GM12878 (cell line): Measurements from ENCODE around the gene OR2B6. TPM values are rescaled to one million over a fixed set of nuclear protein-coding genes. Genes with fewer than 3 reads are reported as not detected.

Experiments used
- ATAC-seq: fragments of 200-7000 bp; cut with Tn5 transposase; 3 replicates; pipeline ENCODE4 v1.9.1; 2020; ENCODE audit warnings: mild to moderate bottlenecking, moderate library complexity
- Bru-seq: library from RNA; stranded (reverse); fragments of 400-500 nt; gene quantifications from one replicate; lab custom pipeline; 2021; lab: Mats Ljungman, UMichigan
- BruChase-seq, 2 experiments: library from RNA; stranded (reverse); fragments of 400-500 nt; gene quantifications; one replicate each; lab custom pipeline; 2021; lab: Mats Ljungman, UMichigan
- BruUV-seq: library from RNA; stranded (reverse); fragments of 400-500 nt; replicated peaks from 2 replicates; lab custom pipeline; 2021; lab: Mats Ljungman, UMichigan
- CTCF ChIA-PET: fragments of 300-600 bp; sonication (Branson Sonifier 250); formaldehyde crosslinking; extraction: SDS; loops from one replicate; lab custom pipeline; 2021; ENCODE audit warnings: inconsistent platforms; lab: Yijun Ruan, JAX
- POLR2A ChIA-PET: fragments of 350-600 bp; formaldehyde crosslinking; extraction: SDS; loops from one replicate; lab custom pipeline; 2021; ENCODE audit warnings: inconsistent platforms; lab: Charles Lee
- RAD21 ChIA-PET: fragments of 300-600 bp; sonication (Branson Sonifier 250); formaldehyde crosslinking; loops from one replicate; lab custom pipeline; 2023; ENCODE audit warnings: antibody characterized with exemption; ENCODE audit not compliant: unreplicated experiment; lab: Charles Lee
- SMC1A ChIA-PET: fragments of 300-600 bp; sonication (Branson Sonifier 250); formaldehyde crosslinking; loops from one replicate; lab custom pipeline; 2023; ENCODE audit not compliant: unreplicated experiment, uncharacterized antibody; lab: Charles Lee
- DNase-seq: peaks from one replicate; pipeline ENCODE4 v3.0.0-alpha.2; 2011; ENCODE audit warnings: low read depth, low spot score
- FAIRE-seq: peaks from 3 replicates; lab custom pipeline; 2011; peaks lifted over from hg19 to GRCh38; lab: Jason Lieb, UNC
- H2AFZ ChIP-seq: 2 replicates; pipeline ENCODE4 v1.6.0; 2011; ENCODE audit warnings: low read depth, low read length, control low read depth; ENCODE audit not compliant: control insufficient read depth
- H3K27ac ChIP-seq: 2 replicates; pipeline ENCODE4 v1.5.1; 2011; ENCODE audit warnings: control low read depth; ENCODE audit not compliant: control insufficient read depth, insufficient read depth
- H3K27me3 ChIP-seq, 2 experiments: replicated peaks in 1 of 2; 2 replicates each; pipeline versions ENCODE4 v1.6.0 to v1.6.1; 2011; ENCODE audit warnings: low read length in 1 of 2; ENCODE audit not compliant: control insufficient read depth in 2 of 2, insufficient read depth in 2 of 2
- H3K36me3 ChIP-seq, 2 experiments: 2 replicates each; pipeline ENCODE4 v1.5.1; 2011; ENCODE audit warnings: low read length in 1 of 2; ENCODE audit not compliant: control insufficient read depth in 2 of 2, insufficient read depth in 2 of 2
- H3K4me1 ChIP-seq: 2 replicates; pipeline ENCODE4 v1.6.1; 2011; ENCODE audit warnings: mild to moderate bottlenecking, low read length, moderate library complexity, mixed read lengths; ENCODE audit not compliant: control insufficient read depth, insufficient read depth
- H3K4me2 ChIP-seq: 2 replicates; pipeline ENCODE4 v1.6.0; 2011; ENCODE audit warnings: control low read depth; ENCODE audit not compliant: control insufficient read depth, insufficient read depth
- H3K4me3 ChIP-seq: fragments of 200-600 bp; sonication (generic); 2 replicates; pipeline ENCODE4 v1.5.1; 2016
- H3K79me2 ChIP-seq: 2 replicates; pipeline ENCODE4 v1.6.0; 2011; ENCODE audit warnings: low read length; ENCODE audit not compliant: control insufficient read depth, insufficient read depth
- H3K9ac ChIP-seq: 2 replicates; pipeline ENCODE4 v1.8.0; 2011; ENCODE audit warnings: low read length, control low read depth, mixed read lengths; ENCODE audit not compliant: control insufficient read depth, insufficient read depth
- H3K9me3 ChIP-seq: replicated peaks from 3 replicates; pipeline ENCODE4 v1.5.1; 2011; ENCODE audit warnings: mild to moderate bottlenecking, low read length; ENCODE audit not compliant: control insufficient read depth, insufficient read depth
- H4K20me1 ChIP-seq: 2 replicates; pipeline ENCODE4 v1.6.0; 2011; ENCODE audit not compliant: control insufficient read depth, insufficient read depth
- ASH2L ChIP-seq: fragments of 300-600, 200-600 bp; sonication (generic); IDR thresholded peaks from 2 replicates; pipeline ENCODE4 v1.6.1; 2017; ENCODE audit warnings: low read depth, mild to moderate bottlenecking, borderline replicate concordance
- FOXM1 ChIP-seq: IDR thresholded peaks from 2 replicates; pipeline ENCODE4 v1.6.1; 2012; ENCODE audit warnings: low read depth, mild to moderate bottlenecking, inconsistent platforms, low read length, moderate library complexity
- HDAC2 ChIP-seq: fragments of 200-600 bp; sonication (generic); IDR thresholded peaks from 2 replicates; pipeline ENCODE4 v1.6.1; 2017
- IKZF1 ChIP-seq: fragments of 450-650 bp; conservative IDR thresholded peaks from 2 replicates; pipeline ENCODE4 v1.6.1; 2017; ENCODE audit warnings: antibody characterized with exemption, mild to moderate bottlenecking
- JUNB ChIP-seq: IDR thresholded peaks from 2 replicates; pipeline ENCODE4 v1.6.1; 2016; ENCODE audit warnings: antibody characterized with exemption, mild to moderate bottlenecking
- POLR2AphosphoS5 ChIP-seq: IDR thresholded peaks from 2 replicates; pipeline ENCODE4 v1.6.1; 2011; ENCODE audit warnings: mild to moderate bottlenecking, low read length, inconsistent platforms
- RFX5 ChIP-seq: IDR thresholded peaks from 2 replicates; pipeline ENCODE4 v1.6.1; 2011; ENCODE audit warnings: low read depth, low read length, improper control_type of control experiment
- YBX1 ChIP-seq: fragments of 450-650 bp; IDR thresholded peaks from 2 replicates; pipeline ENCODE4 v1.6.1; 2016; ENCODE audit warnings: antibody characterized with exemption
- WGBS: methylation state at CpG from one replicate; pipeline ENCODE4 v1.1.6; 2016; ENCODE audit warnings: low lambda C conversion rate; ENCODE audit not compliant: insufficient replicate concordance, insufficient coverage; ENCODE audit errors: missing lambda C conversion rate; 5-methylcytosine and 5-hydroxymethylcytosine counted together
- in situ Hi-C: fragments of 300-500 bp; cut with MboI; formaldehyde crosslinking; loops from 9 replicates; pipeline ENCODE4 v1.14.3; 2018; ENCODE audit warnings: mixed read lengths
- intact Hi-C: fragments of 100-400 bp; cut with micrococcal nuclease; formaldehyde crosslinking; loops from one replicate; pipeline ENCODE4 v1.14.2; 2022; ENCODE audit not compliant: unreplicated experiment
- long read RNA-seq, 2 experiments: library from polyadenylated mRNA; unstranded; transcript quantifications; one replicate each; pipeline ENCODE4 v2.0.0, GENCODE V29; 2019 to 2020
- polyA minus RNA-seq, 3 experiments: library from RNA; depleted of rRNA, polyadenylated mRNA; stranded (reverse); fragments of >200 nt; gene quantifications; 2 replicates each; pipeline ENCODE4 v1.2.3, GENCODE V29; 2011
- polyA plus RNA-seq, 11 experiments: library from polyadenylated mRNA; depleted of rRNA in 4 of 11; unstranded in 6 of 11; stranded (reverse) in 5 of 11; fragments of >200 nt; fragmentation: Nextera tagmentation in 4 of 11; fragmentation: Illumina TruSeq in 1 of 11; extraction: Ambion mirVana in 4 of 11; extraction: Trizol in 1 of 11; gene quantifications; 1 replicate in 1 of 11; 2 replicates in 10 of 11; pipeline versions ENCODE4 v1.2.1 to v1.2.3, GENCODE V29; 2011 to 2016; ENCODE audit warnings: inconsistent platforms in 2 of 11, missing spikeins in 2 of 11, low read depth in 1 of 11
- total RNA-seq, 4 experiments: library from RNA; depleted of rRNA in 3 of 4; stranded (reverse); fragments of >200 nt in 3 of 4; fragmentation: Illumina TruSeq in 1 of 4; extraction: Trizol in 1 of 4; gene quantifications; 2 replicates each; pipeline versions ENCODE4 v1.2.1 to v1.2.3, GENCODE V29; 2013 to 2021
- TF ChIP-seq, protein P1 (sequence below): fragments of 450-650 bp; IDR thresholded peaks from 2 replicates; pipeline ENCODE4 v1.6.1; 2016; ENCODE audit warnings: mild to moderate bottlenecking

Gene OR2B6
- 0.48 and 0.61 TPM in 2 replicates for total RNA-seq (2013; cell fraction: nucleolus; rRNA removed)
- 2.0 and 3.1 TPM in 2 replicates for total RNA-seq (2014; rRNA removed)
- 1.4 and 2.2 TPM in 2 replicates for total RNA-seq (2014; rRNA removed; fragmentation: Illumina TruSeq; extraction: Trizol)
- total RNA-seq (2021): 0.77 and 1.7 TPM in 2 replicates
- polyA plus RNA-seq (2011; ENCODE audit: low read depth): 0.72 TPM
- polyA plus RNA-seq (2011; rRNA removed): 10.0 and 10.3 TPM in 2 replicates
- 2.2 and 3.4 TPM in 2 replicates for polyA plus RNA-seq (2011; cell fraction: cytosol; rRNA removed)
- polyA plus RNA-seq (2011; cell fraction: nucleus; rRNA removed): 38.8 and 76.7 TPM in 2 replicates
- polyA plus RNA-seq (2012): 0.28 and 0.49 TPM in 2 replicates
- 2.2 and 4.3 TPM in 2 replicates for polyA plus RNA-seq (2014; fragmentation: Illumina TruSeq; extraction: Trizol)
- under 1 TPM; 0.38 to 0.39 TPM for polyA plus RNA-seq (2014; fragmentation: Nextera tagmentation; extraction: Ambion mirVana)
- polyA plus RNA-seq (2014; rRNA removed): 3.9 and 4.1 TPM in 2 replicates
- polyA plus RNA-seq (2016; fragmentation: Nextera tagmentation; extraction: Ambion mirVana): under 1 TPM in 1 of 2 experiments, not detected in 1; 0.29 TPM
- 5.7 and 6.2 TPM in 2 replicates for polyA minus RNA-seq (2011; rRNA and poly(A)+ RNA removed)
- polyA minus RNA-seq (2011; cell fraction: cytosol; rRNA and poly(A)+ RNA removed): 1.0 TPM in 1 of 2 replicates, not detected in the other
- 12.1 and 34.3 TPM in 2 replicates for polyA minus RNA-seq (2011; cell fraction: nucleus; rRNA and poly(A)+ RNA removed)
- percentile 39 among the genes with signal in this experiment for Bru-seq, nascent RNA
- percentile 40 among the genes with signal in this experiment for BruChase-seq, experiment 1, labeled RNA remaining after a 6-hour chase
- BruChase-seq, experiment 2, labeled RNA remaining after a 2-hour chase: percentile 55 among the genes with signal in this experiment
- long read RNA-seq, experiment 1, partial matches to known transcripts: 0 of 5 reads
- long read RNA-seq, experiment 1, other reads (novel, unspliced or antisense): 5 of 5 reads
- long read RNA-seq, experiment 2, partial matches to known transcripts: 0 of 2 reads
- long read RNA-seq, experiment 2, other reads (novel, unspliced or antisense): 0 of 2 reads

DNA sequence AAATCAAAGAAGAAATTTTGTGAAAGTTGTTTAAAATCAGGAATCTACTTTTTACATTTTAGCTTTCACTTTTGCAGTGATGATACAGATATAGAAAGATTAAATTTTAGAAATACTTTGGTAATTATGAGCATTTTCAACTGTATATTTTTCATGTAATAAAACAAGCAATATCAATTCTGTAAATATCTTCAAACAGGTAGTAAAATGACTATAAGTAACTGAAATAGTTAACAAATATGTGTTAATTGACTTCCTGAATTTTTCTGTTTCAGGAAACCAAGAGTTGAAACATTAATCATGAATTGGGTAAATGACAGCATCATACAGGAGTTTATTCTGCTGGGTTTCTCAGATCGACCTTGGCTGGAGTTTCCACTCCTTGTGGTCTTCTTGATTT, at the start of gene OR2B6:
Gene OR2B6 (plus strand): TSS at position 301 of the 400 bp plus-strand sequence. CDS start 0 bp downstream, at position 301.
- SMC1A ChIA-PET: interaction anchor here (0.6 to 2.0 kb wide), 4 partner anchors 20 to 117 kb away, joined by 3 to 7 read pairs (median 3); no protein-coding TSS in a partner anchor
- Histone ChIP-seq H3K36me3 (no peaks in the 10 kb centered on the region; a peak in 1 of 4 replicates), H2AFZ (no peak within 1 kb of the TSS; the same call in 1 of the 2 replicates), H3K27ac (no peak within 1 kb of the TSS), H3K9ac (no peak within 1 kb of the TSS), H3K79me2 (no peaks in the 10 kb centered on the region), H3K4me1 (no peaks in the 10 kb centered on the region), H3K9me3 (no peaks in the 10 kb centered on the region), H3K27me3 (no peaks in the 10 kb centered on the region), H3K4me2 (no peak within 1 kb of the TSS), H3K4me3 (no peak within 1 kb of the TSS), H4K20me1 (no peaks in the 10 kb centered on the region)
- peak; percentile 61 for ATAC-seq
- RAD21 ChIA-PET: interaction anchor here (0.6 kb wide), 1 partner anchor 120 kb away, joined by 3 read pairs; no protein-coding TSS in a partner anchor
- DNase-seq: no peak
- CTCF ChIA-PET: interaction anchor here (1.0 kb wide), 1 partner anchor 25 kb away, joined by 3 read pairs; no protein-coding TSS in a partner anchor
- WGBS: 11% methylated on average over 1 of the region's 1 CpG
- in situ Hi-C loops (no loop called here), intact Hi-C loops (no loop called here)
- BruUV-seq: no TSS peak
- POLR2A ChIA-PET: interaction anchor here (0.6 kb wide), 1 partner anchor 43 kb away, joined by 3 read pairs; no protein-coding TSS in a partner anchor
- peak; percentile 44 for FAIRE-seq
- TF ChIP-seq ASH2L (no peak), IKZF1 (no peak), YBX1 (no peak), HDAC2 (no peak), JUNB (peak; percentile 15; the same call in 1 of the 2 replicates), POLR2AphosphoS5 (no peak), RFX5 (no peak), FOXM1 (no peak)
- TF ChIP-seq, protein P1, sequence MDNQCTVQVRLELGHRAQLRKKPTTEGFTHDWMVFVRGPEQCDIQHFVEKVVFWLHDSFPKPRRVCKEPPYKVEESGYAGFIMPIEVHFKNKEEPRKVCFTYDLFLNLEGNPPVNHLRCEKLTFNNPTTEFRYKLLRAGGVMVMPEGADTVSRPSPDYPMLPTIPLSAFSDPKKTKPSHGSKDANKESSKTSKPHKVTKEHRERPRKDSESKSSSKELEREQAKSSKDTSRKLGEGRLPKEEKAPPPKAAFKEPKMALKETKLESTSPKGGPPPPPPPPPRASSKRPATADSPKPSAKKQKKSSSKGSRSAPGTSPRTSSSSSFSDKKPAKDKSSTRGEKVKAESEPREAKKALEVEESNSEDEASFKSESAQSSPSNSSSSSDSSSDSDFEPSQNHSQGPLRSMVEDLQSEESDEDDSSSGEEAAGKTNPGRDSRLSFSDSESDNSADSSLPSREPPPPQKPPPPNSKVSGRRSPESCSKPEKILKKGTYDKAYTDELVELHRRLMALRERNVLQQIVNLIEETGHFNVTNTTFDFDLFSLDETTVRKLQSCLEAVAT: no peak
